ENCODE data around the gene RTN4.
"Not testable (repeated sequence)": the region's sequence is repeated elsewhere in the genome, so short reads cannot be mapped to it uniquely, and the experiment has no call there.

Gene RTN4

GRCh38 chr2:55050100-55050994 is at the start of gene RTN4:
Gene RTN4, minus strand, starts transcription at chr2:55050451. Its CDS starts 151 bp downstream, at chr2:55050300.
- DNase-seq: peak; percentile 99

- no peak for DNase-seq
Measured at GRCh38 chr2:55099493-55099877, 49.2 kb upstream of the RTN4 start.

- DNase-seq: no peak
Measured at GRCh38 chr2:55097461-55098410, 47.5 kb upstream of the RTN4 start.

GRCh38 chr2:55097082-55097460 is 46.8 kb upstream of the RTN4 start:
- DNase-seq: no peak

- DNase-seq: no peak
Measured at GRCh38 chr2:55096586-55096985, 46.3 kb upstream of the RTN4 start.

GRCh38 chr2:55093381-55093780 is 43.1 kb upstream of the RTN4 start:
- DNase-seq: no peak

- DNase-seq: no peak
Measured at GRCh38 chr2:55092439-55092838, 42.2 kb upstream of the RTN4 start.

GRCh38 chr2:55091681-55092080 is 41.4 kb upstream of the RTN4 start:
- not testable (repeated sequence) for DNase-seq

- no peak for DNase-seq
Measured at GRCh38 chr2:55090702-55091101, 40.5 kb upstream of the RTN4 start.

GRCh38 chr2:55089726-55090125 is 39.5 kb upstream of the RTN4 start:
- no peak for DNase-seq

GRCh38 chr2:55088400-55088799 is 38.1 kb upstream of the RTN4 start:
- no peak for DNase-seq

GRCh38 chr2:55087936-55088335 is 37.7 kb upstream of the RTN4 start:
- DNase-seq: no peak

- DNase-seq: no peak
Measured at GRCh38 chr2:55087501-55087900, 37.2 kb upstream of the RTN4 start.

- no peak for DNase-seq
Measured at GRCh38 chr2:55085113-55086040, 35.1 kb upstream of the RTN4 start.

- no peak for DNase-seq
Measured at GRCh38 chr2:55084641-55085040, 34.4 kb upstream of the RTN4 start.

GRCh38 chr2:55080204-55080738 is 30.0 kb upstream of the RTN4 start:
- no peak for DNase-seq

- no peak for DNase-seq
Measured at GRCh38 chr2:55078956-55079355, 28.7 kb upstream of the RTN4 start.

GRCh38 chr2:55076721-55077120 is 26.5 kb upstream of the RTN4 start:
- no peak for DNase-seq

- not testable (repeated sequence) for DNase-seq
Measured at GRCh38 chr2:55076019-55076418, 25.8 kb upstream of the RTN4 start.

GRCh38 chr2:55073000-55073983 is 23.0 kb upstream of the RTN4 start:
- no peak for DNase-seq

All from right forelimb (tissue), 1 donor.